HG02610 (cell line): ENCODE measurements around the gene ZNF784.

Source experiments
- ATAC-seq: cut with Tn5 transposase; IDR thresholded peaks from one replicate; pipeline ENCODE4 v1.9.1; 2021; ENCODE audit warnings: mild to moderate bottlenecking, moderate library complexity; ENCODE audit not compliant: unreplicated experiment

Gene ZNF784

DNA sequence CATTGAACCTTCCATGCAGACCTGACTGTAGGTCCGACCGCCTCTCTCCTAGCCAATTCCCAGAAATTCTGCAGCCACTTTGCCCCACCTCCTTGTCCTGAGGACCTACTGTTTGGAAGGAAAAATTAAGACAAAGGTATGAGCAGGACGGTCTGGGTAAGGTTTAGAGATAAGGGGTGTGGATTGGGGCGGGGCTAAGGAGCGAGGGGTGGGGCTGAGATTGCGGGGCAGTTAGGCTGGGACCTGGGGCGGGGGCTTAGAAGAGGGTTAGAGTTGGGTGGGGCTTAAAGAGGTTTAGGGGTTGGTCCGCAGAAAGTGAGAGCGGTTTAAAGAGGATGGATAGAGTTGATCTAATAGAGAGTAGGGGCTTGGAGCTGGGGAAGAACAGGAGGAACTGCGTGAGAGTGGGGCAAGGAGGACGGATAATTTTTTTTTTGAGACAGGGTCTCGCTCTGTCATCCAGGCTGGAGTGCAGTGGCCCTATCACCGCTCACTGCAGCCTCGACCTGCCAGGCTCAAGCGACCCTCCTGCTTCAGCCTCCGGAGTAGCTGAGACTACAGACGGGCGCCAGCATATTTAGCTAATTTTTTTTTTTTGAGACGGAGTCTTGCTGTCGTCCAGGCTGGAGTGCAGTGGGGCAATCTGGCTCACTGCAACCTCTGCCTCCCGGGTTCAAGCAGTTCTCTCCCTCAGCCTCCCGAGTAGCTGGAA is 20.6 kb downstream of the ZNF784 start:
- no peak for ATAC-seq

DNA sequence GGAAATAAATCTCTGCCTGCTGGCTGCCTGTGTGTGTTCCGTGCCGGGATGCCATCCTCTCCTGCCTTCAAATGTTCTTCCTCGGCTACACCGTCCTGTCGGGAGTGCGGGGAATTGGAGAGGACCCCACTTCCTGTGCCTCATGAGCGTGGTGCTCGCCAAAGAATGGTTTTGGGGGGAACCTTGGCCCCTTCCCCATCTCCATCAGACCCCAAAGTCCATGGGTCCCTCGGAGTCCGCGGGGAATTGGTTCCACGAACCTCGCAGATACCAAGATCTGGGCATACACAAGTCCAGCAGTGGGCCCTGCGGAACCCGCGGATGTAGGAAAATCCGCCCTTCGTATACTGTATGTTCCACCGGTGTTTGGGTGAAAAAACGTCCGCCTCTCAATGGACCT is 21.3 kb downstream of the ZNF784 start:
- no peak for ATAC-seq

DNA sequence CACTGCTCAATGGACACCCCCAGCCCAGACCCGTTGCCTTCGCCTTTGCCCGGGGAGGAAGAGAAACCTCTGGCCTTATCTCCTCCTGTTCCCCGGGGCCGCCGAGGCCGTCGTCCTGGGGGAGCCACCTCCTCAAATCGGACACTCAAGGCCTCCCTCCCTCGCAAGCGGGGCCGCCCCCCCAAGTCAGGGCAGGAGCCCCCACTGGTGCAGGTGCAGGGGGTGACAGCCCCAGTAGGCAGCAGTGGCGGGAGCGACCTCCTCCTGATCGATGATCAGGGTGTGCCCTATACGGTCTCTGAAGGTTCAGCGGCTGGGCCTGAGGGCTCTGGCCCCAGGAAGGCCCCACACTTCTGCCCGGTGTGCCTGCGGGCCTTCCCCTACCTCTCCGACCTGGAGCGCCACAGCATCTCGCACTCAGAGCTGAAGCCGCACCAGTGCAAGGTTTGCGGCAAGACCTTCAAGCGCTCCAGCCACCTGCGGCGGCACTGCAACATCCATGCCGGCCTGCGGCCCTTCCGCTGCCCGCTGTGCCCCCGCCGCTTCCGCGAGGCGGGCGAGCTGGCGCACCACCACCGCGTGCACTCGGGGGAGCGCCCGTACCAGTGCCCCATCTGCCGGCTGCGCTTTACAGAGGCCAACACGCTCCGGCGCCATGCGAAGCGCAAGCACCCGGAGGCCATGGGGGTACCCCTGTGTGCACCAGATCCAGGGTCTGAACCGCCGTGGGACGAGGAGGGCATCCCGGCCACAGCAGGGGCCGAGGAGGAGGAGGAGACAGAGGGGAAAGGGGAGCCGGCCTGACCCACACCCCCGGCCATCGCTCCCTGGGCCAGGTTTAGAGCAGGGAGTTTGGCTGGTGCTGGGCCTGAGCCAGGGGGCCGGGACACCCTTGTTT is 22.0 kb downstream of the ZNF784 start:
- ATAC-seq, result no peak

DNA sequence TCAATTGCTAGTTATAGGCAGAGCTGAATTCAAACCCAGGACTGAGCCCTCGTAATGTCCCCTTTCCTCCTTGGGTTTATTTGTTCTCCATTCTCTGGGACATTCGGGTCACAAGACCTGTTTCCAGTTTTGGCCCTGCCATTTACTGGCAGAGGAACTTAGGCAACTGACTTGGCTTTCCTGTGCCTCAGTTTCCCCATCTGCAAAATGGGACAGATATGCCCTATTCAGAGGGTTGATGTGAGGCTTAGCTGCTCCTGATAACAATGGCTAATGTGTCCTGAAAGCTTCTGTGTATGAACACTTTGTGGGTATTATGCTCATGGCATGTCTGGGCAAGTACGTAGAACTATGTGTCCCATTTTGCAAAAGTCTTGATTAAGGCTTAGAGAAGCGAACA is 23.3 kb downstream of the ZNF784 start:
- ATAC-seq, result no peak

DNA sequence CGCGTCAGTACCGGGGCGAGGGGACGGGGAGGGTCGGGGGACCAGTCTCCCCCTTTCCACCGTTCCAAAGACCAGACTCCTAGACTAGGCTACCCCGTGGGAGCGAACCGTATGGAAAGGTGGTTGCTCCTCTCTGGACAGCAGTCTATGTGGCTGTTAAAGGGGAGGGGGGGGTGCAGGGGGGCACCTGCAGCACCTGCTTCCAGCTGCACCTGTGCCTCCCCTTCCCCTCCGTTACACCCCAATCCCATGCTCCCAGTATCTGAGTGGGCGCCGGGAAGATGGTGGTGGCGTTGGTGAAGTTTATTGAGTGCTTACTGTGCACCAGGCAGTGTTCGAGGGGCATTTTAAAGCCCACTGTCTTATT is 23.7 kb downstream of the ZNF784 start:
- no peak for ATAC-seq

DNA sequence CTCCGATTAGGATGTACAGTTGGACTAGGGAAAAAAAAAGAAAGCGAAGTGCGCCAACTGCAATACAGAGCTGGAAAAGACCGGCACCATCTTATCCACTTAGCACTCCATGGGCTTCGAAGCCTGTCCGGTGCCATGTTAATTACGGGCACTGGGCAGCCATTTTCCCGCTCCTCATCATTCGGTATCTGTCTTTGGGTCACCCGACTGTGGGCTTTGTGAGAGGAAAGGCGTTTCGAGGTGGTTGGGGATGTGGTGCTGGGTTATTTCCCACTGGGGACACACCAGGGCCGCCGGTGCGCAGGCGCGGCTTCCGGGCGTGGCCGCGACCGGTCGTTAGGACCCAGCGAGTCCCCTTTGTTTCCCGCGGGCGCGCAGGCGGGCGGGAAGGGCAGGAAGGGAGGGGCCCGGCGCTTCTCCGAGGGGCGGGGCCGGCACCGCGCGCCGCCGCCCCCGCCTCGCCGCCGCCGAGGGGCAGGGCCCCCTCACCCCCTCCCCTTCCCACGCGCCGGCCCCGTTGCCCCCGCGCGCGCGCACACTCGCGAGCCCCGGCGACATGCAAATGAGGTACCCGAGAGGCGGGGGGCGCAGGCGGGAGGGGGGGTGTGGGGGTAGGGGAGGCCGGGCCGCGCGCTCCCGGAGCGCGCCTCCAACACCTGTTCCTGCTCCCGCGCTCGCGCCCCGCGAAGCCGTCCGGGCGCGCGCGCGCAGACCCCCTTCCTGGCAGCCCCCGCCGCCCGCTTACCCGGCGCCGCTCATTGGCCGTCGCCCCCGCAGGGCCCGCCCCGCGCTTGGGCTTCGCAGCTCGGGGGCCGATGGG is 24.3 kb downstream of the ZNF784 start, which contains the start of gene ZNF524:
TSS of gene ZNF524 (plus strand) at position 447 of the 820 bp plus-strand sequence. CDS start 1,825 bp downstream, outside the sequence.
- peak; percentile 38 for ATAC-seq

DNA sequence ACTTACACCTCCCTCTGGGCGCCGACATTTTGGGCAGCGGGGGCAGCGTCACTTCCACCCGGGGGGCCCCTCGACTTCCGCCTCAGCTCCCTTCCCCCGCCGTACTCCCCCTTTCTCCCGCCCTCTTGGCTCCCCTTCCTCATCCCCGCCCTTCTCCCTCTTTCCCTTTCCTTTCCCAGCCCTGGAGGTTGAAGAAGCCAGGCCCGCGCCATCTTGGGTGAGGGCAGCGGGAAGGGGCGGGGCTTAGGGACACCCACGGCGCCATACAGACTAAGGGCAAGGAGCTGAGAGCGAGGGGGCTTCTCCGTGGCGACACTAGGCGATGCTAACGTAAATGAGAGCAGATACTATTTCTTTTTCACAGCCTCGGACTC is 24.9 kb downstream of the ZNF784 start, which contains the start of gene FIZ1:
TSS of gene FIZ1 (minus strand) at position 50 of the 374 bp plus-strand sequence. CDS start 1,652 bp downstream, outside the sequence.
- peak; percentile 57 for ATAC-seq

DNA sequence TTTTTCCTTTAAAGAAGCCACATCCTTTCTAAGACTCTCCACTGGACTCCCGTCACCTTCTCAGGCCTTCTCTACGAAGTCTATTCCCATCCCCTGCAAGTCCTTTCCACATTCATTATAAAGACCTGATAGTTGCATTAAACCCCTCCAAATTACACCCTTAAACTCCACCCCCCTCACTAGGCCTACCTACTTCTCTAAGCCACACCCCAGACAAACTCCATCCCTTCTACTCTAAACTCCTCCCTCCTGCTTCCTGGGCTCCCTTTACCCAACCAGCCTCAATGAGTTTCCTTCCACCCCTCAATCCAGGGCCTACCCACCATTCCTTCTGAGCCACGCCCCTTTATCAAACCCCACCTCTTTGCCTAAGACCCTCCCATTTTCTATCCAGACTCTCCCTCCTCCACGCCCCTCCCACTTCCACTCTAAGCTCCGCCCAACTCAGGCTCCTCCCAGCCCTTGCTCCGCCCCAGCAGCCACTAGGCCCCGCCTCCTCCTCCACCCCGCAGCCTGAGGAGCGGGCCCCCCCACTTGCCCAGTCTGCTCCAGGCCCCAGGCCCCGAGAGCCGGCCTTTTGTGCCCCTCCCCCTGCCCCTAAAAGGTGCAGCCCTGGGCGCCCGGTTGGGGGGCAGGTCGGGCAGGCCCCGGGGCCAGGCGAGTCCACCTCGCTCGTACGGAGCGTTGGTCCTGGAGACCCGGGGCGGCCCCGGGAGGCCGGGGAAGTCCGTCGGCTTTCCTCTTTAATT is 25.5 kb downstream of the ZNF784 start:
- peak; percentile 53 for ATAC-seq

DNA sequence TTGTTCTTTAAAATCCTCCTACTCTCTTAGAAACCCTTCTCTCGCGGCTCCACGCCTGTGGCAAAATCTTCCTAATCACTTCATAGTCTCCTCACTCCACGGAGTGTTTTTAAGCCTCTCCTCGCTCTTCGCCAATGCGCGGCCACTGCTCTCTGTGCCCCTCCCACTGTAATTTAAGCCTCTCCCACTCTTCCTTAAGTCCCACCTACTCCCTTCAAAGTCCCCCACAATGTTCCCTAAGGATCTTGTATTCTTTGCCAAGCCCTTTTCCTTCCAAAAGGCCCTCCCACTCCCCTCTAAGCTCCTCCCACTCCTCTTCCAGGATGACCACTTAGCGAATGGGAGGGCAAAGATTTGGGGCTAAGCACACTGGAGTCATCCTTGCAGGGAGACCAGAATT is 26.3 kb downstream of the ZNF784 start:
- ATAC-seq, result no peak

DNA sequence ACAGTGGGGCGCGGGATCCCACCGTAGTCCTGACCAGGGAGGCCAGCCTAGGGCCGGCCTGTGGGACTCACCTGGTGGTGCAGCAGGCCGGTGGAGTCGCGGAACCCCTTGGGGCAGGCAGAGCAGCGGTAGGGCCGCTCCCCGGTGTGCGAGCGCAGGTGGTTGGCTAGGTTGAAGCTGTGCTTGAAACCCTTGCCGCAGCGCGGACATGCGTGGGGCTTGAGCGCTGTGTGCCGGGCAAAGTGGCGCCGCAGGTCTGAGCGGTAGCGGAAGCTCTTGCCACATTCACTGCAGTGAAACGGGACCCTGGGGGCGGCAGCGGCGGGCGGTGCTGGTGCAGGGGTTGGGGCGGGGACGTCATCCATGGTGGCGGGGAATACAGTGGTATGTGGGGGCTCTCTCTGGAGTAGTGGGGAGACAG is 26.9 kb downstream of the ZNF784 start:
- no peak for ATAC-seq

DNA sequence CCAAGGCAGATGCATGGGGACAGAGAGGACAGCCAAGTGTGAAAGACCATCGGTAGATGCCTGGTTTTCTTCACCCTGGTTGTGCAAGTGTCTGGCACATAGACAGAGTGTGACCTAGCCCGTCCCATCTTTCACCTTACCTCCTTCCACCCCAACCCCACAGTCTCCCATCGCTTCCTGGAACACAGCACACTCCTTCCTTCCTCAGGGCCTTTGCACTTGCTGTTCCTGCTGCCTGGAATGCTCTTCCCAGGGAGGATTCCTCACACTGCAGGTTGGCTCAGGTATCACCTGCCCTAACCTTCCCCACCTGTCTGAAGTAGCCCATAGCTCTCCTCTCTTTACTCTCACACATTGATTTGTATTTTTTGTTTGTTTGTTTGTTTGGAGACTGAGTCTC is 28.1 kb downstream of the ZNF784 start:
- ATAC-seq, result no peak

DNA sequence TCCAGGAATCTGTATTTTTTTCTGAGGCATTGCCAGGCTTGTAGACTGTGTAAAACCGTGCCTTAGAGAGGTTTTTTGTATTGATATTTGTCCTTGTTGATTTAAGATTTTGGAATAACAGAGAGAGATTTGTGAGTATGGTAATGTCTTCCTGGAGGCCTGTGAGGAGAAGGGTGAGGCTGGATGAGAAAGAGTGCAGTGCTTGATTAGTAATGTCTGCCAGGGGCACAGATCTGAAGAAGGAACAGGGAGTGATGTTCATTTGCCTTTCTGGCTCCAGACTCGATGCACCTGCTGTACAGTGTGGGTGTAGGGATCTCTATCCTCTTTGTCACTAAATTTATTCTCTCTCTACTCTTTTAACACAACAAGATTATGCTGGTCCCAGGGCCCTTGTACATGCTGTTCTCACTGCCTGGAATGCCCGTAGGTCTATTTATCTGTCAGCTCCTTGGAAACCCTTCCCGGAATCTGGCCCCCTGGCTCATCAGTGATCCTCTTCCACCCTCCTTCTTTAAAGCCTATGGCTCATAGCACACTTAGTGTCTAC is 29.3 kb downstream of the ZNF784 start:
- ATAC-seq, result no peak

DNA sequence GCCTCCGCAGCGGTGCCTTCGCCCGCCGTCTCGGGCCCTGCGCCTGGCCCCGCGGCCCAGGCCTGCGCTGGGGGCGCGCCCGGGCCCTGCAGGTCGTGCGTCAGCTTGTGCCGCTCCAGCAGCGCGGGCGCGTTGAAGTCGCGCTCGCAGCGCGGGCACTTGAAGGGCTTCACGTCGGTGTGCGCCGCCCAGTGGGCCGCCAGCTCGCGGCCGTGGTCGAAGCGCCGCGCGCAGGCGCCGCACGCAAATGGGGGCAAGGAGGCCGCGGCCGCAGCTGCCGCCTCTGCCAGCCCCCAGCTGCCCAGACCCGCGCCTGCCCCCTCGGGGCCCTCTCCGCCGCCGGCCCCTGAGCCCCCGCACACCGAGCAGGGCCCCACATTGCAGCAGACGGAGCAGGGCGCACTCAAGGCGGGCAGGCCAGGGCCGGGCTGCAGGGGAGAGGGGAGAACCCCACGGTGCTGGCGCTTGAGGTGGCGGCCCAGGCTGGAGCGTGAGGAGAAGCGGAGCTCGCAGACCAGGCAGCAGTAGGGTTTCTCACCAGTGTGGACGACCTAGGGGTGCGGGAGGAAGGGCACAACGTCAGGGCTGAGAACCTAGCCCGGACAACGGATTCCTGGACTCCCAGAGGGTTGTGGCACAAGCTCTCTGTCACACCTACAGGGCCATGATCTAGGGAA is 31.1 kb downstream of the ZNF784 start:
- no peak for ATAC-seq

DNA sequence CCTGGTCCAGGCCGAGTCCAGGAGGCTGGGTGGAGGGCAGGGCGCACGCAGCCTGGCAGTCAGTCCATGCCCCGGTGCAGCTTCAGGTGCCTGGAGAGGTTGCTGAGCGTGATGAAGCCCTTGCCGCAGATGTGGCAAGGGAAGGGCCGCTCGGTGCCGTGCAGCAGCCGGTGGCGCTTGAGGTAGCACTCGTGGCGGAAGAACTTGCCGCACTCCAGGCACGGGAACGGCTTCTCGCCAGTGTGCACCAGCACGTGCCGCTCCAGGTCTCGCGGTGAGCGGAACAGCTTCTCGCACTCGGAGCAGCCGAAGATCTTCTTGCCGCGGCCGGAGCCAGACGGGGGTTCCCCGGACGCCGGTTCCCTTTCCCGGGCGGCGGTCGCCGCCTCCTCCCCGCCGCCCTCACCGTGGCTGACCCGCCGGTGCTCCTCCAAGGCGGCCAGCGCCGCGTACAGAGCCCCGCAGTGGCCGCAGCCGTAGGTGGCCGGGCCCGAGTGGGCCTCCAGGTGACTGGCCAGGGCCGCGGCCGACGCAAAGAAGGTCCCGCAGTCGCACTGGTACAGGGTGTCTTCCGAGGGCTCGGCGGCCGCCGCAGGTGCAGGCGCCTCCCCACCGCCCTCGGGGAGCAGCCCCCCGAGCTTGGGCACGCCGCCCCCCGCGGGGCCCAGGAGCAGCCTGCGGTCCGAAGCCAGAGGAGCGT is 31.8 kb downstream of the ZNF784 start:
- no peak for ATAC-seq

DNA sequence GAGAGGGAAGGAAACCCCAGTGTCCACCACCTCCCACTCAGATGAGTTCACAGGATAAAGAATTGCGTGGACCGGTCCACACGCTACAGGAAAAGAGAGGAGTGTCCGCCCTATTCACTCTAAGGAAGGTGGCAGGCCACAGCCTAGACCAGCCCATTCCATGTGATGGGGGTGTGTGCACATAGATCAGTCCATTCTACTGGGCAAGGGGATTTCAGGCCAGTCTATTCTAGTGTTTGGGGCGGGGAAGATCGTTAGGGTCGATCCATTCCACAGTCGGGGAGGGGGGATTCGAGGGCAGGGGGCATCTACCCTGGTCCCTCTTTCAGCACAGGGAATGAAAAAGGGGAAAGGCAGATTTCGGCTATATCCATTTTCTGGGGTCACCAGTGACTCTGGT is 32.8 kb downstream of the ZNF784 start:
- ATAC-seq, result no peak

DNA sequence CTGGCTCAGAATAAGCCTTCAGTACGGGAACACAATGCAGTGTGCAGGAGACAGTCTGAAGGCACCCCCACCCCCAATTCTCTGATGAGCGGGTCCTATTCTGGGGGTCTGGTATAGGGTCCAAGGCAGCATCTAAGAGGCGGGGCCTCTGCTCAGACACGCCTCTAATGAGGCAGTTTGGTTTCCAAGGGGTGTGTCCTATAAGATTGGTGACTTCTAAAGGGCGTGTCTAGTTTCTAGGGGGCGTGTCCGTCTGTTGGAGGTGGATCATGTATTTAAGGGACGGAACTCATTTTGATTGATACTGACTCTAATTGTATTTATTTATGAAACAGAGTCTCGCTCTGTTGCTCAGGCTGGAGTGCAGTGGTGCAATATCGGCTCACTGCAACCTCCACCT is 33.7 kb downstream of the ZNF784 start:
- no peak for ATAC-seq

DNA sequence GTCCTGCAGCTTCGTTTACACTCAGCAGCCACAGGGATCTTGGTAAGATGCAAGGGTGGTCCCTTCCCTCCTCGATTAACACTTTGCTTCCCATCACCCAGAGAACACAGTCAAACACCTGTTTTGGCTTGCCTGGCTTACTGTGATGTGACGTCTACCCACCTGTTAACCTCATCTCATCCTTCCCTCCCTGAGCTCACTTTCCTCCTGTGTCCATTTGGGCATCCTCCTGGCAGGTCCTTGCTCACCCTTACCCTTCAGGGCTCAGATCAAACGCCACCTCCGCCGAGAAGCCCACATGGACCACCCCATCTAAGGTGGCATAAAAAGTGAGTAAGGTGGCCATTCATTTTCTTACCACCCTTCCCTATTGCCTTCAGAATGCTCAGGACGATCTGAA is 34.3 kb downstream of the ZNF784 start:
- no peak for ATAC-seq

DNA sequence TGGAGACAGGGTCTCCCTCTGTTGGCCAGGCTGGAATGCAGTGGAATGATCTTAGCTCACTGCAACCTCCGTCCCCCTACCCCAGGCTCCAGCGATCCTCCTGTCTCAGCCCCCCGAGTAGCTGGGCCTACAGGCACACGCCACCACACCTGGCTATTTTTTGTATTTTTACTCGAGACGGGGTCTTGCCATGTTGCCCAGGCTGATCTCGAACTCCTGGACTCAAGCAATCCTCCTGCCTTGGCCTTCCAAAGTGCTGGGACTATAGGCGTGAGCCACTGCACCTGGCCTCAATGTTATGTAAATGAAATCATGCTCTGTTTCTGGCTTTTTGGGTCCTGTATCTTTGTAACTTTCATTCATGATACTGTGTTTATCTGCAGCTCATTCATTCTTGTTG is 35.6 kb downstream of the ZNF784 start:
- no peak for ATAC-seq
